Hepatocyte (in vitro differentiated cells): ENCODE data around the gene TUBA3E. TPM values are rescaled to one million over a fixed set of nuclear protein-coding genes. Genes with fewer than 3 reads are reported as not detected.
"Not testable (repeated sequence)": the region's sequence is repeated elsewhere in the genome, so short reads cannot be mapped to it uniquely, and the experiment has no call there.

Source experiments
- DNase-seq: peaks from one replicate; pipeline ENCODE4 v3.0.0-alpha.2; 2016; ENCODE audit warnings: low spot score
- H2AFZ ChIP-seq: fragments of 200-600 bp; sonication (generic); 2 replicates; pipeline ENCODE4 v1.6.0; 2016; ENCODE audit warnings: antibody characterized with exemption, mild to moderate bottlenecking
- H3K27ac ChIP-seq: fragments of 200-600 bp; sonication (generic); 2 replicates; pipeline ENCODE4 v1.5.1; 2016; ENCODE audit warnings: mild to moderate bottlenecking
- H3K27me3 ChIP-seq: fragments of 200-600 bp; sonication (generic); 2 replicates; pipeline ENCODE4 v1.6.1; 2016
- H3K36me3 ChIP-seq: fragments of 200-600 bp; sonication (generic); replicated peaks from 2 replicates; pipeline ENCODE4 v1.5.1; 2016; ENCODE audit warnings: low read depth; ENCODE audit not compliant: insufficient read depth
- H3K4me1 ChIP-seq: fragments of 200-600 bp; sonication (generic); 2 replicates; pipeline ENCODE4 v1.5.1; 2016; ENCODE audit warnings: mild to moderate bottlenecking, moderate library complexity; ENCODE audit not compliant: insufficient read depth
- H3K4me2 ChIP-seq: fragments of 200-600 bp; sonication (generic); 2 replicates; pipeline ENCODE4 v1.6.0; 2016
- H3K4me3 ChIP-seq: fragments of 200-600 bp; sonication (generic); 2 replicates; pipeline ENCODE4 v1.5.1; 2016; ENCODE audit warnings: mild to moderate bottlenecking
- H3K79me2 ChIP-seq: fragments of 200-600 bp; sonication (generic); 2 replicates; pipeline ENCODE4 v1.6.0; 2017; ENCODE audit warnings: mild to moderate bottlenecking
- H3K9me2 ChIP-seq: fragments of 200-600 bp; sonication (generic); replicated peaks from 2 replicates; pipeline ENCODE4 v1.6.0; 2017; ENCODE audit warnings: mild to moderate bottlenecking; ENCODE audit not compliant: insufficient read depth
- H3K9me3 ChIP-seq: fragments of 200-600 bp; sonication (generic); 2 replicates; pipeline ENCODE4 v1.5.1; 2016; ENCODE audit warnings: low read depth, mild to moderate bottlenecking
- H4K20me1 ChIP-seq: fragments of 200-600 bp; sonication (generic); 2 replicates; pipeline ENCODE4 v1.6.0; 2016; ENCODE audit warnings: mild to moderate bottlenecking; ENCODE audit not compliant: insufficient read depth, poor library complexity, severe bottlenecking
- CTCF ChIP-seq: fragments of 200-600 bp; sonication (generic); IDR thresholded peaks from 2 replicates; pipeline ENCODE4 v1.5.1; 2016; ENCODE audit warnings: antibody characterized with exemption, mild to moderate bottlenecking; ENCODE audit not compliant: poor library complexity
- EZH2 ChIP-seq: fragments of 200-600 bp; sonication (generic); IDR thresholded peaks from 2 replicates; pipeline ENCODE4 v1.6.1; 2016; ENCODE audit warnings: antibody characterized with exemption, mild to moderate bottlenecking, borderline replicate concordance
- EZH2phosphoT487 ChIP-seq: fragments of 200-600 bp; sonication (generic); IDR thresholded peaks from one replicate; pipeline ENCODE4 v1.6.1; 2018; ENCODE audit warnings: antibody characterized with exemption, mild to moderate bottlenecking, low read depth, moderate library complexity; ENCODE audit not compliant: unreplicated experiment, severe bottlenecking
- WGBS: methylation state at CpG from one replicate; pipeline ENCODE4 v1.1.6; 2016; ENCODE audit warnings: low lambda C conversion rate; ENCODE audit errors: missing lambda C conversion rate; 5-methylcytosine and 5-hydroxymethylcytosine counted together
- polyA plus RNA-seq: library from polyadenylated mRNA; unstranded; fragments of >200 nt; fragmentation: Nextera tagmentation; extraction: Ambion mirVana; gene quantifications from 2 replicates; pipeline ENCODE4 v1.2.1, GENCODE V29; 2016
- total RNA-seq: library from RNA; depleted of rRNA; stranded (reverse); fragments of >200 nt; gene quantifications from 2 replicates; pipeline ENCODE4 v1.2.3, GENCODE V29; 2014

TUBA3E gene
- total and polyA plus RNA-seq, 2 experiments from 2014 or later = 18.1 to 31.8 TPM

- 62% methylated on average over 8 of the region's 8 CpGs for WGBS
Observed at GRCh38 chr2:130241041-130241707, 42.9 kb upstream of the TUBA3E start.

GRCh38 chr2:130239581-130239980 lies 41.3 kb upstream of the TUBA3E start:
- not testable (repeated sequence) for H3K4me1 ChIP-seq, H4K20me1 ChIP-seq
- WGBS = 87% methylated on average over 6 of the region's 6 CpGs

More at GRCh38 chr2:130241041-130241707, 42.9 kb upstream of the TUBA3E start:
- peak overlapping the region; percentile 67 for H3K27ac ChIP-seq
- no peak overlapping the region for H2AFZ ChIP-seq
- H3K4me1 ChIP-seq = no peaks in the 10 kb centered on the region
- H3K4me2 ChIP-seq = no peak overlapping the region
- TF ChIP-seq EZH2phosphoT487 (no peak), EZH2 (no peak), CTCF (no peak)
- no peaks in the 10 kb centered on the region for H3K36me3 ChIP-seq
- H3K9me2 ChIP-seq = no peaks in the 10 kb centered on the region
- no peak overlapping the region for H3K4me3 ChIP-seq
- DNase-seq = peak; percentile 70
- H3K79me2 ChIP-seq = no peaks in the 10 kb centered on the region
- H3K9me3 ChIP-seq = no peaks in the 10 kb centered on the region
- no peaks in the 10 kb centered on the region for H3K27me3 ChIP-seq
- H4K20me1 ChIP-seq = no peaks in the 10 kb centered on the region

GRCh38 chr2:130233066-130233465 lies 34.8 kb upstream of the TUBA3E start:
- not testable (repeated sequence) for H3K27ac ChIP-seq, DNase-seq, H3K4me1 ChIP-seq, H2AFZ ChIP-seq, H4K20me1 ChIP-seq, H3K79me2 ChIP-seq, H3K9me3 ChIP-seq, H3K4me3 ChIP-seq, H3K36me3 ChIP-seq, H3K27me3 ChIP-seq, H3K4me2 ChIP-seq, H3K9me2 ChIP-seq
- WGBS = 93% methylated on average over 2 of the region's 2 CpGs

More at GRCh38 chr2:130239581-130239980, 41.3 kb upstream of the TUBA3E start:
- H3K9me2 ChIP-seq, H3K36me3 ChIP-seq, H3K4me3 ChIP-seq, H3K9me3 ChIP-seq, H2AFZ ChIP-seq, H3K4me2 ChIP-seq, DNase-seq, H3K79me2 ChIP-seq, H3K27ac ChIP-seq, H3K27me3 ChIP-seq: not testable (repeated sequence)

GRCh38 chr2:130231656-130232055 lies 33.4 kb upstream of the TUBA3E start:
- 81% methylated on average over 12 of the region's 12 CpGs for WGBS
- Histone ChIP-seq H3K36me3 (no peaks in the 10 kb centered on the region), H4K20me1 (no peaks in the 10 kb centered on the region), H2AFZ (no peak overlapping the region), H3K4me3 (no peak overlapping the region), H3K27me3 (no peaks in the 10 kb centered on the region), H3K4me1 (no peaks in the 10 kb centered on the region), H3K79me2 (no peaks in the 10 kb centered on the region), H3K9me3 (no peaks in the 10 kb centered on the region), H3K4me2 (no peak overlapping the region), H3K27ac (no peak overlapping the region), H3K9me2 (no peaks in the 10 kb centered on the region)
- no peak for DNase-seq
- TF ChIP-seq CTCF (no peak), EZH2phosphoT487 (no peak), EZH2 (no peak)

GRCh38 chr2:130230907-130231306 lies 32.7 kb upstream of the TUBA3E start:
- not testable (repeated sequence) for H3K4me2 ChIP-seq, H3K9me2 ChIP-seq, DNase-seq, H4K20me1 ChIP-seq, H3K79me2 ChIP-seq, H3K4me1 ChIP-seq, H3K9me3 ChIP-seq, H3K27ac ChIP-seq, H3K4me3 ChIP-seq, H3K36me3 ChIP-seq, H2AFZ ChIP-seq, H3K27me3 ChIP-seq
- WGBS = 94% methylated on average over 13 of the region's 15 CpGs

- H3K27me3 ChIP-seq, H3K4me3 ChIP-seq, H3K9me2 ChIP-seq, DNase-seq, H2AFZ ChIP-seq, H3K79me2 ChIP-seq, H3K27ac ChIP-seq, H3K9me3 ChIP-seq, H3K36me3 ChIP-seq, H3K4me1 ChIP-seq, H3K4me2 ChIP-seq, H4K20me1 ChIP-seq: not testable (repeated sequence)
- 94% methylated on average over 17 of the region's 18 CpGs for WGBS
Observed at GRCh38 chr2:130230376-130230775, 32.1 kb upstream of the TUBA3E start.

GRCh38 chr2:130229161-130229510 lies 30.9 kb upstream of the TUBA3E start:
- H3K4me3 ChIP-seq, H3K36me3 ChIP-seq, DNase-seq, H3K27ac ChIP-seq, H3K9me3 ChIP-seq, H4K20me1 ChIP-seq, H3K79me2 ChIP-seq, H3K4me1 ChIP-seq, H3K4me2 ChIP-seq, H3K27me3 ChIP-seq, H3K9me2 ChIP-seq, H2AFZ ChIP-seq: not testable (repeated sequence)
- WGBS = 98% methylated on average over 10 of the region's 48 CpGs
